H1 (cell line): ENCODE measurements around the gene NCAM1. TPM values are rescaled to one million over a fixed set of nuclear protein-coding genes. Genes with fewer than 3 reads are reported as not detected.

Experiments
- CTCF ChIA-PET: fragments of 300-600 bp; sonication (Branson Sonifier 250); formaldehyde crosslinking; loops from one replicate; lab custom pipeline; 2021; ENCODE audit not compliant: partially characterized antibody; lab: Charles Lee
- POLR2A ChIA-PET: fragments of 300-600 bp; sonication (Branson Sonifier 250); formaldehyde crosslinking; loops from one replicate; lab custom pipeline; 2021; ENCODE audit warnings: inconsistent platforms; ENCODE audit not compliant: partially characterized antibody; lab: Charles Lee
- DNase-seq, 2 experiments: peaks; one replicate each; pipeline versions ENCODE4 v3.0.0 to v3.0.0-alpha.2; 2010 to 2022; ENCODE audit warnings: low spot score in 2 of 2, low read depth in 1 of 2, mixed read lengths in 1 of 2
- FAIRE-seq: peaks from 2 replicates; lab custom pipeline; 2011; peaks lifted over from hg19 to GRCh38; lab: Jason Lieb, UNC
- H2AFZ ChIP-seq: 2 replicates; pipeline ENCODE4 v1.8.1; 2012; ENCODE audit warnings: low read length, inconsistent platforms
- H2AK5ac ChIP-seq: 2 replicates; pipeline ENCODE4 v1.6.1; 2013; ENCODE audit warnings: low read depth, low read length
- H2BK120ac ChIP-seq: replicated peaks from 2 replicates; pipeline ENCODE3; 2013; ENCODE audit warnings: low read depth, low read length, inconsistent platforms
- H2BK12ac ChIP-seq: 2 replicates; pipeline ENCODE4 v1.6.1; 2013; ENCODE audit warnings: low read depth, low read length
- H2BK15ac ChIP-seq: 2 replicates; pipeline ENCODE4 v1.6.1; 2013; ENCODE audit warnings: low read length
- H2BK20ac ChIP-seq: 2 replicates; pipeline ENCODE4 v1.6.1; 2013; ENCODE audit warnings: low read length
- H2BK5ac ChIP-seq: 2 replicates; pipeline ENCODE4 v1.6.1; 2013; ENCODE audit warnings: low read depth, low read length
- H3K14ac ChIP-seq: 2 replicates; pipeline ENCODE4 v1.6.1; 2013; ENCODE audit warnings: inconsistent platforms; ENCODE audit not compliant: insufficient read length
- H3K18ac ChIP-seq: 2 replicates; pipeline ENCODE4 v1.6.1; 2013; ENCODE audit warnings: low read length; ENCODE audit errors: extremely low read depth
- H3K23ac ChIP-seq: 2 replicates; pipeline ENCODE4 v1.6.1; 2013; ENCODE audit warnings: inconsistent platforms; ENCODE audit not compliant: insufficient read length
- H3K23me2 ChIP-seq: 2 replicates; pipeline ENCODE4 v1.6.1; 2013; ENCODE audit warnings: low read depth, low read length
- H3K27ac ChIP-seq: 2 replicates; pipeline ENCODE4 v1.6.1; 2011; ENCODE audit warnings: low read depth, low read length, inconsistent platforms
- H3K27me3 ChIP-seq, 4 experiments: replicated peaks in 1 of 4; 1 replicate in 1 of 4; 2 replicates in 3 of 4; pipeline versions ENCODE4 v1.6.1 to v1.8.1; 2011 to 2013; ENCODE audit warnings: low read length in 3 of 4, mild to moderate bottlenecking in 3 of 4, inconsistent platforms in 2 of 4, mixed read lengths in 2 of 4, moderate library complexity in 1 of 4; ENCODE audit not compliant: control insufficient read depth in 3 of 4, insufficient read depth in 3 of 4; ENCODE audit errors: extremely low read depth in 1 of 4
- H3K36me3 ChIP-seq, 4 experiments: 2 replicates each; pipeline versions ENCODE4 v1.6.1 to v1.8.1; 2011 to 2013; ENCODE audit warnings: mild to moderate bottlenecking in 4 of 4, low read length in 3 of 4, moderate library complexity in 2 of 4, control low read depth in 1 of 4, inconsistent platforms in 1 of 4; ENCODE audit not compliant: insufficient read depth in 4 of 4, control insufficient read depth in 2 of 4
- H3K4ac ChIP-seq: replicated peaks from 2 replicates; pipeline ENCODE3; 2013; ENCODE audit warnings: low read length, low read depth, mixed read lengths, inconsistent platforms; ENCODE audit not compliant: insufficient read length
- H3K4me1 ChIP-seq, 4 experiments: replicated peaks in 1 of 4; 1 replicate in 1 of 4; 2 replicates in 3 of 4; pipeline versions ENCODE4 v1.6.1 to v1.8.1; 2011 to 2013; ENCODE audit warnings: low read length in 3 of 4, inconsistent platforms in 2 of 4, mixed read lengths in 1 of 4; ENCODE audit not compliant: insufficient read depth in 4 of 4, control insufficient read depth in 3 of 4
- H3K4me2 ChIP-seq, 2 experiments: 2 replicates each; pipeline versions ENCODE4 v1.6.1 to v1.8.1; 2011 to 2013; ENCODE audit warnings: low read depth in 2 of 2, low read length in 2 of 2, control low read depth in 1 of 2, inconsistent platforms in 1 of 2, mild to moderate bottlenecking in 1 of 2; ENCODE audit not compliant: insufficient read depth in 1 of 2
- H3K4me3 ChIP-seq, 4 experiments: fragments of 200-600, 300-600 bp in 1 of 4; sonication (generic), shearing (Covaris generic), sonication (Bioruptor Twin) in 1 of 4; 2 replicates each; pipeline versions ENCODE4 v1.5.1 to v1.8.1; 2011 to 2016; ENCODE audit warnings: low read length in 4 of 4, low read depth in 3 of 4, control low read depth in 2 of 4, inconsistent platforms in 2 of 4, mild to moderate bottlenecking in 2 of 4, mixed read lengths in 1 of 4, moderate library complexity in 1 of 4; ENCODE audit not compliant: insufficient read depth in 2 of 4; ENCODE audit errors: extremely low read depth in 1 of 4
- H3K56ac ChIP-seq: replicated peaks from 2 replicates; pipeline ENCODE3; 2013; ENCODE audit warnings: low read depth, mild to moderate bottlenecking, mixed read lengths, low read length, inconsistent platforms; ENCODE audit not compliant: insufficient read length
- H3K79me1 ChIP-seq: 2 replicates; pipeline ENCODE4 v1.6.1; 2013; ENCODE audit warnings: low read depth, low read length, control low read depth
- H3K79me2 ChIP-seq, 2 experiments: 2 replicates each; pipeline versions ENCODE4 v1.6.1 to v1.8.1; 2012 to 2013; ENCODE audit warnings: low read length in 2 of 2, mild to moderate bottlenecking in 2 of 2, inconsistent platforms in 1 of 2; ENCODE audit not compliant: insufficient read depth in 2 of 2, control insufficient read depth in 1 of 2
- H3K9ac ChIP-seq, 4 experiments: replicated peaks in 1 of 4; 1 replicate in 1 of 4; 2 replicates in 3 of 4; pipeline versions ENCODE4 v1.6.1 to v1.8.1; 2011 to 2013; ENCODE audit warnings: low read depth in 3 of 4, low read length in 3 of 4, control low read depth in 2 of 4, mild to moderate bottlenecking in 2 of 4, moderate library complexity in 2 of 4, inconsistent platforms in 1 of 4; ENCODE audit errors: extremely low read depth in 1 of 4
- H3K9me3 ChIP-seq, 2 experiments: 2 replicates each; pipeline versions ENCODE4 v1.6.1 to v1.8.1; 2012 to 2013; ENCODE audit warnings: mild to moderate bottlenecking in 2 of 2, moderate library complexity in 2 of 2, control low read depth in 1 of 2, inconsistent platforms in 1 of 2, low read depth in 1 of 2, low read length in 1 of 2, mixed read lengths in 1 of 2; ENCODE audit not compliant: insufficient read depth in 2 of 2
- H4K20me1 ChIP-seq, 2 experiments: replicated peaks in 1 of 2; 2 replicates each; pipeline versions ENCODE3 to v1.8.1; 2011 to 2013; ENCODE audit warnings: inconsistent platforms in 2 of 2, low read length in 2 of 2, mild to moderate bottlenecking in 1 of 2; ENCODE audit not compliant: insufficient read depth in 2 of 2, control insufficient read depth in 1 of 2
- H4K5ac ChIP-seq: 2 replicates; pipeline ENCODE4 v1.6.1; 2013; ENCODE audit warnings: low read length, low read depth, mixed read lengths, inconsistent platforms; ENCODE audit not compliant: insufficient read length
- H4K8ac ChIP-seq: 2 replicates; pipeline ENCODE4 v1.8.0; 2013; ENCODE audit warnings: mild to moderate bottlenecking, moderate library complexity, low read length, inconsistent platforms; ENCODE audit not compliant: insufficient read depth; ENCODE audit errors: extremely low read depth
- H4K91ac ChIP-seq: replicated peaks from 2 replicates; pipeline ENCODE3; 2013; ENCODE audit warnings: low read length, mixed read lengths, inconsistent platforms; ENCODE audit not compliant: insufficient read length
- CEBPB ChIP-seq: IDR thresholded peaks from 2 replicates; pipeline ENCODE4 v1.6.1; 2012; ENCODE audit warnings: low read depth, low read length
- HDAC6 ChIP-seq: IDR thresholded peaks from one replicate; pipeline ENCODE4 v1.7.1; 2012; ENCODE audit warnings: low read depth, mild to moderate bottlenecking, inconsistent platforms, low read length, moderate library complexity
- JUND ChIP-seq: IDR thresholded peaks from 2 replicates; pipeline ENCODE4 v1.6.1; 2011; ENCODE audit warnings: mild to moderate bottlenecking, improper control_type of control experiment, low read length
- KDM5A ChIP-seq: fragments of 200-600 bp; IDR thresholded peaks from 2 replicates; pipeline ENCODE4 v1.7.1; 2012; ENCODE audit warnings: mild to moderate bottlenecking, low read length, inconsistent platforms, mixed read lengths
- POLR2A ChIP-seq, 2 experiments: IDR thresholded peaks; 1 replicate in 1 of 2; 2 replicates in 1 of 2; pipeline ENCODE4 v1.6.1; 2011; ENCODE audit warnings: low read depth in 2 of 2, low read length in 2 of 2, mild to moderate bottlenecking in 2 of 2; ENCODE audit errors: control extremely low read depth in 1 of 2
- SAP30 ChIP-seq: fragments of 300-600 bp; sonication (generic); IDR thresholded peaks from 2 replicates; pipeline ENCODE4 v1.7.1; 2012; ENCODE audit warnings: low read length, moderate library complexity, mild to moderate bottlenecking, inconsistent platforms; ENCODE audit not compliant: insufficient read depth, insufficient replicate concordance
- SIX5 ChIP-seq: IDR thresholded peaks from 2 replicates; pipeline ENCODE4 v1.6.1; 2011; ENCODE audit warnings: mild to moderate bottlenecking, low read depth, low read length
- WGBS, 2 experiments: shearing (Covaris generic) in 1 of 2; methylation state at CpG; one replicate each; pipeline versions ENCODE4 v1.1.6 to v1.1.7; 2013 to 2015; ENCODE audit warnings: low lambda C conversion rate in 2 of 2, mixed read lengths in 2 of 2, inconsistent platforms in 1 of 2, low coverage in 1 of 2, missing lambda C conversion rate in 1 of 2; ENCODE audit not compliant: insufficient replicate concordance in 2 of 2, insufficient coverage in 1 of 2, insufficient read length in 1 of 2; ENCODE audit errors: extremely low coverage in 1 of 2, missing lambda C conversion rate in 1 of 2; 5-methylcytosine and 5-hydroxymethylcytosine counted together
- polyA plus RNA-seq, 7 experiments: library from polyadenylated mRNA; depleted of rRNA in 3 of 7; stranded (reverse) in 5 of 7; unstranded in 2 of 7; fragments of >200 nt in 5 of 7; fragments of 200-250 nt in 2 of 7; gene quantifications; 1 replicate in 5 of 7; 2 replicates in 1 of 7; 4 replicates in 1 of 7; pipeline versions ENCODE4 v1.2.1 to v1.2.3, GENCODE V29; 2011 to 2013; ENCODE audit warnings: missing spikeins in 2 of 7, mixed read lengths in 2 of 7
- total RNA-seq: library from RNA; stranded (reverse); fragmentation: NEBNext Ultra II Directional; extraction: Animal tissue kit (Norgen Biotek cat#: 25700); gene quantifications from 2 replicates; pipeline ENCODE4 v1.2.1, GENCODE V29; 2021
- TF ChIP-seq, protein P1 (sequence below): IDR thresholded peaks from 2 replicates; pipeline ENCODE4 v1.6.1; 2011; ENCODE audit warnings: low read length, improper control_type of control experiment
- TF ChIP-seq, protein P2 (sequence below): IDR thresholded peaks from 2 replicates; pipeline ENCODE4 v1.6.1; 2012; ENCODE audit warnings: inconsistent platforms

Gene NCAM1
- total and polyA plus RNA-seq, 2 of the 8 experiments (the other 6 are each of a cell fraction or from before 2014, with no cell fraction given): 3.1 to 4.3 TPM

DNA sequence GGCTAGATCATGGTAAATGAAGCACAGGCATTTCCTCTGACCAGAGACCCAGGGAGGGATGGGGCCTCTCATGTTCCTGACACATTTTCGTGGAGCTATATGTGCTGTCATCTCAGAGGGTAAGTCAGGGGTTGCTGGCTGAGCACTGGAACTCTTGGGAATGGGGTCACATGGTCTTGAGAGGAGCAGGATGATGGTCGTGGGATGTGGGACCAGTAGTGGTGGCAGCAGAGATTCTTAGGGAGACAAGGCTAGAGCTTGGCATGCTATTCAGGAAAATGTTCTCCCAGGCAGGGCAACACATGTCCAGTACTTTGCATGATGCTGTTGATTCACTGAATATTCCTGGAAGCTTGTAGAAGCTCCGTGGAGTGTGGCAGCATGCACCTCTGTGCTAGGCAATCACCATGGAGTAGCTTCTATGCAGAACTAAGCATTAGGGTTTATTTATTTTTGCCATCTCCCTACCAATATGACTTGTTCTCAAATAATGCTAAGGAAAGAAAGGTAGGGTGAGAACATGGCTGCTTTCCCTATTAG, 321.7 kb downstream of the NCAM1 start:
- Histone ChIP-seq H2BK15ac (no peak overlapping the region), H3K4me3 (no peak overlapping the region), H3K23me2 (no peaks in the 10 kb centered on the region), H3K27me3 (no peaks in the 10 kb centered on the region; a peak in 1 of 7 replicates), H4K8ac (no peak overlapping the region), H3K4me1 (no peaks in the 10 kb centered on the region), H3K4me2 (no peak overlapping the region), H3K79me1 (no peaks in the 10 kb centered on the region), H4K5ac (no peak overlapping the region), H4K91ac (no peak overlapping the region), H3K36me3 (no peaks in the 10 kb centered on the region), H3K27ac (no peak overlapping the region), H3K23ac (no peak overlapping the region), H2BK120ac (no peak overlapping the region), H3K9me3 (no peaks in the 10 kb centered on the region), H2AK5ac (no peak overlapping the region), H3K14ac (no peak overlapping the region), H3K56ac (no peak overlapping the region), H2AFZ (no peak overlapping the region), H3K9ac (no peak overlapping the region), H3K4ac (no peak overlapping the region), H2BK12ac (no peak overlapping the region), H3K79me2 (no peaks in the 10 kb centered on the region), H2BK20ac (no peak overlapping the region), H4K20me1 (no peaks in the 10 kb centered on the region), H2BK5ac (no peak overlapping the region), H3K18ac (no peak overlapping the region)
- TF ChIP-seq, protein P1, sequence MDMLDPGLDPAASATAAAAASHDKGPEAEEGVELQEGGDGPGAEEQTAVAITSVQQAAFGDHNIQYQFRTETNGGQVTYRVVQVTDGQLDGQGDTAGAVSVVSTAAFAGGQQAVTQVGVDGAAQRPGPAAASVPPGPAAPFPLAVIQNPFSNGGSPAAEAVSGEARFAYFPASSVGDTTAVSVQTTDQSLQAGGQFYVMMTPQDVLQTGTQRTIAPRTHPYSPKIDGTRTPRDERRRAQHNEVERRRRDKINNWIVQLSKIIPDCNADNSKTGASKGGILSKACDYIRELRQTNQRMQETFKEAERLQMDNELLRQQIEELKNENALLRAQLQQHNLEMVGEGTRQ: no peak
- TF ChIP-seq SAP30 (no peak), POLR2A (IDR thresholded peaks at IDR 0.05; ENCODE audit: control extremely low read depth in 1 of 2, low read depth in 2 of 2, low read length in 2 of 2) (no peak), KDM5A (no peak), SIX5 (no peak), HDAC6 (no peak), JUND (no peak), CEBPB (no peak)
- TF ChIP-seq, protein P2, sequence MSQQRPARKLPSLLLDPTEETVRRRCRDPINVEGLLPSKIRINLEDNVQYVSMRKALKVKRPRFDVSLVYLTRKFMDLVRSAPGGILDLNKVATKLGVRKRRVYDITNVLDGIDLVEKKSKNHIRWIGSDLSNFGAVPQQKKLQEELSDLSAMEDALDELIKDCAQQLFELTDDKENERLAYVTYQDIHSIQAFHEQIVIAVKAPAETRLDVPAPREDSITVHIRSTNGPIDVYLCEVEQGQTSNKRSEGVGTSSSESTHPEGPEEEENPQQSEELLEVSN: no peak
- DNase-seq (no peak), FAIRE-seq (no peak)
- 84% methylated on average over 3 of the region's 3 CpGs; no CpG with 5 or more reads in 1 of the 2 experiments for WGBS, 2 experiments
- POLR2A ChIA-PET: no interaction called here
- CTCF ChIA-PET: interaction anchor here (0.8 to 3.4 kb wide), 6 partner anchors 9 to 699 kb away, joined by 3 to 11 read pairs (median 4); no protein-coding TSS in a partner anchor
